Heart left ventricle (tissue), 16 donors: ENCODE results near the gene UACA. TPM values are rescaled to one million over a fixed set of nuclear protein-coding genes. Genes with fewer than 3 reads are reported as not detected.

Source experiments
- ATAC-seq, 4 donors: fragments of 200-7000 bp; cut with Tn5 transposase; one replicate each; pipeline ENCODE4 v1.9.1; 2020 to 2022; ENCODE audit warnings: moderate library complexity in 4 of 4, mild to moderate bottlenecking in 3 of 4, moderate number of reproducible peaks in 1 of 4
- DNase-seq, 5 donors: peaks; one replicate each; pipeline ENCODE4 v3.0.0-alpha.2; 2020
- H3K27ac ChIP-seq, 12 donors: fragments of 200-600 bp; sonication (generic) in 4 of 12; one replicate each; pipeline versions ENCODE4 v1.5.0 to v1.8.0; 2016 to 2022; ENCODE audit warnings: mild to moderate bottlenecking in 2 of 12
- H3K27me3 ChIP-seq, 9 donors: fragments of 200-600 bp; sonication (generic) in 2 of 9; one replicate each; pipeline versions ENCODE4 v1.5.1 to v1.8.0; 2016 to 2022; ENCODE audit warnings: mild to moderate bottlenecking in 3 of 9
- H3K36me3 ChIP-seq, 9 donors: fragments of 200-600 bp; sonication (generic) in 2 of 9; one replicate each; pipeline versions ENCODE4 v1.5.0 to v1.8.0; 2018 to 2022; ENCODE audit warnings: mild to moderate bottlenecking in 2 of 9
- H3K4me1 ChIP-seq, 12 donors: fragments of 200-600 bp; sonication (generic) in 4 of 12; one replicate each; pipeline versions ENCODE4 v1.5.0 to v1.8.0; 2016 to 2022; ENCODE audit warnings: mild to moderate bottlenecking in 3 of 12
- H3K4me3 ChIP-seq, 12 donors: fragments of 200-600 bp; sonication (generic) in 4 of 12; one replicate each; pipeline versions ENCODE4 v1.5.0 to v1.8.0; 2017 to 2022; ENCODE audit warnings: mild to moderate bottlenecking in 9 of 12, moderate library complexity in 4 of 12
- H3K9me3 ChIP-seq, 12 donors: fragments of 200-600 bp; sonication (generic) in 4 of 12; one replicate each; pipeline versions ENCODE4 v1.5.0 to v1.8.0; 2016 to 2022; ENCODE audit warnings: mild to moderate bottlenecking in 1 of 12
- POLR2A ChIP-seq, 2 donors: fragments of 450-650 bp; IDR thresholded peaks; one replicate each; pipeline ENCODE4 v1.6.1; 2017; ENCODE audit warnings: antibody characterized with exemption in 2 of 2, mild to moderate bottlenecking in 2 of 2, moderate library complexity in 2 of 2
- WGBS, 4 donors: extraction: QIAGEN DNeasy Blood & Tissue Kit in 2 of 4; methylation state at CpG; one replicate each; pipeline versions ENCODE4 v1.1.5 to v1.1.7; 2013 to 2018; 5-methylcytosine and 5-hydroxymethylcytosine counted together
- intact Hi-C, 10 donors: fragments of 100-400 bp; cut with DNase I; formaldehyde crosslinking; loops; one replicate each; pipeline versions ENCODE4 v1.11.1 to v1.14.2; 2022
- polyA plus RNA-seq, 2 donors: library from polyadenylated mRNA; stranded (reverse); fragments of 200-250 nt; gene quantifications; one replicate each; pipeline ENCODE4 v1.2.3, GENCODE V29; 2013
- total RNA-seq, 9 donors: library from RNA; depleted of rRNA in 2 of 9; stranded (reverse); fragments of >200 nt in 2 of 9; fragmentation: NEBNext Ultra II Directional in 3 of 9; extraction: Animal tissue kit (Norgen Biotek cat#: 25700) in 3 of 9; gene quantifications; one replicate each; pipeline versions ENCODE4 v1.1.0 to v1.2.4, GENCODE V29; 2016 to 2023
- TF ChIP-seq, protein P1 (sequence below), 12 donors: fragments of 200-600 bp; sonication (generic) in 4 of 12; IDR thresholded peaks; one replicate each; pipeline versions ENCODE4 v1.5.0 to v1.8.0; 2018 to 2022; ENCODE audit warnings: antibody characterized with exemption in 12 of 12, mild to moderate bottlenecking in 5 of 12
- donor health status: ischemic (EF 13 %, LVEDD 7.1; RV severe dilation, severe dysfunction).
- donor health status: healthy with polysubstance abuse.
- donor health status: DM: no; HTN: yes; CAD: no.
- donor health status: DM: no; HTN: no; CAD: no.
- donor health status: ischemic (EF 25% LVEDD 6.9; RV normal size, moderate dysfunction).
- donor health status: ischemic (EF 25% LVEDD 5.7; RV mildly dilated, moderate dysfunction).
- donor health status: healthy.
- donor health status: DM: yes; HTN: yes; CAD: no.
- donor health status: ischemic (EF 35%, LVEDD 5.7; RV mildly dilated, moderate dysfunction).
- donor health status: nonischemic (EF 11% LVEDD 7.7; RV severe dilation, severe dysfunction).
- donor health status: DM: yes; HTN: yes; CAD: no.
- donor health status: PGD.
- donor health status: ischemic (EF 29% LVEDD 5.4; RV normal size, mild dysfunction).
- donor health status: nonischemic (EF 23%, LVEDD 6.1; RV moderate dilation, normal function).

UACA gene
- total and polyA plus RNA-seq, 11 donors: 10.7 to 57.1 (median 49.0) TPM

DNA sequence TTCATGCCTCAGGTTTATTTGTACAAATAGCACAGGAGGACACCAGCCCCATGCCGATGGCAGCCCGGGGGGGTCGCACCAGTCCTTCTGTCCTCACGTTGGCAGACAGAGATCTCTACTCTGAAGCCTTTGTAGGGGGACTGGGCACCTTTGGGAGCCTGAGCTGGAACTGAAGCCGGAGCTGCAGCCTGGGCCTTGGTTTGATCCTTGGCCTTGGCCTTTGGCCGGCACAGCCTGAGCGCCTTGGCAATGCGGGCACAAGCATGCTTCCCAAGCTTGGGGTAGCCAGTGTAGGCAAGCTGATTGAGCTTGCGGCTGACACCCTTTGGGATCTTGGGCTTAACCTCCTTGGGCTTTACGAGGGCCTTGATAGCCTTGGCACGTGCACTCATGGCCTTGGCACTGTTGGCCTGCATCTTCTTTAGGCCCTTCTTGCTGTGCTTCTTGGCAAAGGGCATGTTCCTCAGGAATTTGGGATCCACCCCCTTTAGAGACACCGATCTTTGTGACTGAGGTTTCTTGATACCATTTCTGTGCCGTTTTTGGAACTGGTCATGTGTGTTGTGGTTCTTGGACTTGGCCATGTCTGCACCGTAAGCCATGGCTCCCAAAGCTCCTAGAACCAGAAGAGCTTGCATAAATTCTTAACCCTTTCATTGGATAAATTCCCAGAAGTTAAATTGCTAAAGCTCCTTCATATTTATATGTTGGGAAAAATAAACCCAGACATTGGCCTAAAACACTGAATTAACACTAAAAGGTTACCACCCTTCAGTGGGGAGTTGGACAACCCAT is 33.4 kb upstream of the UACA start:
- peak overlapping the region in 2 of 12 donors; percentile 19 to 85 for H3K27ac ChIP-seq
- intact Hi-C loops: loop anchor here in 1 of 10 donors (5.0 kb wide), 1 partner anchor 34 kb away; the partner anchor contains the start of gene UACA
- DNase-seq (no peak), ATAC-seq (no peak)
- TF ChIP-seq, protein P1, sequence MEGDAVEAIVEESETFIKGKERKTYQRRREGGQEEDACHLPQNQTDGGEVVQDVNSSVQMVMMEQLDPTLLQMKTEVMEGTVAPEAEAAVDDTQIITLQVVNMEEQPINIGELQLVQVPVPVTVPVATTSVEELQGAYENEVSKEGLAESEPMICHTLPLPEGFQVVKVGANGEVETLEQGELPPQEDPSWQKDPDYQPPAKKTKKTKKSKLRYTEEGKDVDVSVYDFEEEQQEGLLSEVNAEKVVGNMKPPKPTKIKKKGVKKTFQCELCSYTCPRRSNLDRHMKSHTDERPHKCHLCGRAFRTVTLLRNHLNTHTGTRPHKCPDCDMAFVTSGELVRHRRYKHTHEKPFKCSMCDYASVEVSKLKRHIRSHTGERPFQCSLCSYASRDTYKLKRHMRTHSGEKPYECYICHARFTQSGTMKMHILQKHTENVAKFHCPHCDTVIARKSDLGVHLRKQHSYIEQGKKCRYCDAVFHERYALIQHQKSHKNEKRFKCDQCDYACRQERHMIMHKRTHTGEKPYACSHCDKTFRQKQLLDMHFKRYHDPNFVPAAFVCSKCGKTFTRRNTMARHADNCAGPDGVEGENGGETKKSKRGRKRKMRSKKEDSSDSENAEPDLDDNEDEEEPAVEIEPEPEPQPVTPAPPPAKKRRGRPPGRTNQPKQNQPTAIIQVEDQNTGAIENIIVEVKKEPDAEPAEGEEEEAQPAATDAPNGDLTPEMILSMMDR (IDR thresholded peaks at IDR 0.05): no peak
- TF ChIP-seq POLR2A (IDR thresholded peaks at IDR 0.05): no peak
- peaks cover 0 to 51% (median 18%) of the 10 kb centered on the region in 12 donors for H3K4me1 ChIP-seq
- no peaks in the 10 kb centered on the region for H3K36me3 ChIP-seq
- H3K4me3 ChIP-seq: no peak overlapping the region
- H3K9me3 ChIP-seq: no peaks in the 10 kb centered on the region
- no peaks in the 10 kb centered on the region for H3K27me3 ChIP-seq
- WGBS, 4 donors: 93 to 98% (median 95%) methylated on average over 14 of the region's 14 CpGs

DNA sequence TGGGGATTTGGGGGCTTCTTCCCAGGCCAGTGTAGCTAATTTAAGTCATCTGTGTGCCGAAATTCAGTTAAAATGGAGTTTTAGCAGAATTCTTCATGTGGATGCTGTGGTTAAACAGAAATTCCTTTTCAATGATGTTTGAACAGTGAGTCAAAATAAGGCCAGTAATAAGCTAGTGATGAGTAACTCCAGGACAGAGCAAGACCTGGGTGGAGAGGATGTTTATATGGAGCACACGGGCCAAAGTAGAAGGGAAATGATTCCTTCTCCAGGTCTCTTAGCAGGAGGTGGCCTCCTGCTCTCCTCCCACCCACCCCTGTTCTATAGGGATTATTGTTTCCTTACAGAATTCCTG is 31.9 kb upstream of the UACA start:
- intact Hi-C loops: loop anchor here in 1 of 10 donors (5.0 kb wide), 1 partner anchor 33 kb away; the partner anchor contains the start of gene UACA
- Histone ChIP-seq H3K27ac (peak overlapping the region in 11 of 12 donors; percentile 6 to 86 (median 65)), H3K9me3 (no peaks in the 10 kb centered on the region), H3K36me3 (no peaks in the 10 kb centered on the region), H3K4me3 (no peak overlapping the region), H3K27me3 (no peaks in the 10 kb centered on the region), H3K4me1 (peaks cover 0 to 38% (median 10%) of the 10 kb centered on the region in 12 donors)
- peak; percentile 21 to 85 (median 72) for ATAC-seq
- no peak for DNase-seq
- 54 to 69% (median 58%) methylated on average over 2 of the region's 2 CpGs for WGBS, 4 donors
- TF ChIP-seq POLR2A (IDR thresholded peaks at IDR 0.05): no peak
- TF ChIP-seq, protein P1 (IDR thresholded peaks at IDR 0.05): no peak

DNA sequence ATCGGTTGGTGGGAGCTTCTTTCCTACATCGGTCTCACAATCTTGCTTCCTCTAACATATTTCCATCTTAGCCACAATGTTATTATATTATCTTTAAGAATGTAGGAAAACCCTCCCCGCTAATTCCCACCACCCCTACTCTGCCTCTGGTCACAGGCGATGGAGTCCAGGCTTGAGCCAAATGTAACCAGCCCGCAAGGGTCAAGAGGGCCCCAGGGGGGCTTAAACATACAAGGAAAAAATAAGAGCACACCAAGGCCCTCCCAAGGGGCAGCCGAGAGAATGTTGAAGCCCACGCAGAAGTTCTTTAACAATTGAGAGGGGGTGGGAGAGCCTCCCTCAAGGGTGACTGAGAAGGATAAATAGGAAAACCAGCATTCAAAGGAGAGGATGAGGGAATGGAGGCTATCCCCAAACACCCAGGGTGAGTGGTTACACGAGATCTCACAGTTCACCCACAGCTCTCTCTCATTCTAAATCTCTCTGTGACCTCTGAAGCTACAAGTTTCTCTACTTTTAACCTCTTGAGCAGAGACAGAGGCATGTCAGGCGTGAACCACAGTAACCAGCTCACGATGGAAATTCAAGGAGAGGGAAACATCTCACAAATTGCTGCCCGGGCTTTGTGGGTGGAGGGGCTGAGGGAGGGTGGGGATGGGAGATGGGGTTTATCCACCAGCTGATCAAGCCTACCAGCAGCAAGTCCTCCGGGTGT is 31.4 kb upstream of the UACA start:
- WGBS, 4 donors: 63 to 85% (median 73%) methylated on average over 12 of the region's 12 CpGs

More for the DNA sequence above, 31.4 kb upstream of the UACA start:
- TF ChIP-seq POLR2A (IDR thresholded peaks at IDR 0.05): no peak
- TF ChIP-seq, protein P1 (IDR thresholded peaks at IDR 0.05): no peak
- Histone ChIP-seq H3K36me3 (no peaks in the 10 kb centered on the region), H3K9me3 (no peaks in the 10 kb centered on the region), H3K27ac (peak overlapping the region in 11 of 12 donors; percentile 6 to 86 (median 65)), H3K4me1 (peaks cover 0 to 33% (median 6%) of the 10 kb centered on the region in 12 donors), H3K27me3 (no peaks in the 10 kb centered on the region), H3K4me3 (no peak overlapping the region)
- DNase-seq (peak in 1 of 5 donors; percentile 38), ATAC-seq (peak in 2 of 4 donors; percentile 30 to 39)
- intact Hi-C loops: loop anchor here in 1 of 10 donors (5.0 kb wide), 1 partner anchor 32 kb away; the partner anchor contains the start of gene UACA
